Measurements from ENCODE around the gene SCGB3A1.

The SCGB3A1 gene

GRCh38 chr5:180625125-180625790 lies 34.0 kb upstream of the SCGB3A1 start:
- DNase-seq: no peak

GRCh38 chr5:180624587-180624986 lies 33.3 kb upstream of the SCGB3A1 start:
- no peak for DNase-seq

- DNase-seq: no peak
Observed at GRCh38 chr5:180623844-180624243, 32.5 kb upstream of the SCGB3A1 start.

GRCh38 chr5:180623411-180623834 lies 32.1 kb upstream of the SCGB3A1 start:
- DNase-seq: no peak

- DNase-seq: no peak
Observed at GRCh38 chr5:180622910-180623309, 31.6 kb upstream of the SCGB3A1 start.

GRCh38 chr5:180621311-180621710 lies 30.0 kb upstream of the SCGB3A1 start:
- no peak for DNase-seq

- no peak for DNase-seq
Observed at GRCh38 chr5:180620014-180620413, 28.7 kb upstream of the SCGB3A1 start.

- no peak for DNase-seq
Observed at GRCh38 chr5:180619563-180619915, 28.2 kb upstream of the SCGB3A1 start.

- peak; percentile 14 for DNase-seq
Observed at GRCh38 chr5:180618829-180619562, 27.7 kb upstream of the SCGB3A1 start.

- DNase-seq: no peak
Observed at GRCh38 chr5:180618487-180618828, 27.2 kb upstream of the SCGB3A1 start.

GRCh38 chr5:180613814-180614188 lies 22.5 kb upstream of the SCGB3A1 start:
- no peak for DNase-seq

GRCh38 chr5:180613188-180613813 lies 22.0 kb upstream of the SCGB3A1 start:
- DNase-seq: no peak

- no peak for DNase-seq
Observed at GRCh38 chr5:180612683-180613082, 21.4 kb upstream of the SCGB3A1 start.

- no peak for DNase-seq
Observed at GRCh38 chr5:180611140-180611850, 20.0 kb upstream of the SCGB3A1 start.

GRCh38 chr5:180609817-180610550 lies 18.7 kb upstream of the SCGB3A1 start:
- no peak for DNase-seq

GRCh38 chr5:180609386-180609785 lies 18.1 kb upstream of the SCGB3A1 start:
- no peak for DNase-seq

- DNase-seq: no peak
Observed at GRCh38 chr5:180608572-180609310, 17.4 kb upstream of the SCGB3A1 start.

- no peak for DNase-seq
Observed at GRCh38 chr5:180607861-180608571, 16.7 kb upstream of the SCGB3A1 start.

GRCh38 chr5:180606215-180606785 lies 15.0 kb upstream of the SCGB3A1 start:
- no peak for DNase-seq

- DNase-seq: no peak
Observed at GRCh38 chr5:180605554-180606214, 14.4 kb upstream of the SCGB3A1 start.

- no peak for DNase-seq
Observed at GRCh38 chr5:180604271-180604670, 13.0 kb upstream of the SCGB3A1 start.
